ENCODE results near the gene CCL21.

The CCL21 gene

DNA sequence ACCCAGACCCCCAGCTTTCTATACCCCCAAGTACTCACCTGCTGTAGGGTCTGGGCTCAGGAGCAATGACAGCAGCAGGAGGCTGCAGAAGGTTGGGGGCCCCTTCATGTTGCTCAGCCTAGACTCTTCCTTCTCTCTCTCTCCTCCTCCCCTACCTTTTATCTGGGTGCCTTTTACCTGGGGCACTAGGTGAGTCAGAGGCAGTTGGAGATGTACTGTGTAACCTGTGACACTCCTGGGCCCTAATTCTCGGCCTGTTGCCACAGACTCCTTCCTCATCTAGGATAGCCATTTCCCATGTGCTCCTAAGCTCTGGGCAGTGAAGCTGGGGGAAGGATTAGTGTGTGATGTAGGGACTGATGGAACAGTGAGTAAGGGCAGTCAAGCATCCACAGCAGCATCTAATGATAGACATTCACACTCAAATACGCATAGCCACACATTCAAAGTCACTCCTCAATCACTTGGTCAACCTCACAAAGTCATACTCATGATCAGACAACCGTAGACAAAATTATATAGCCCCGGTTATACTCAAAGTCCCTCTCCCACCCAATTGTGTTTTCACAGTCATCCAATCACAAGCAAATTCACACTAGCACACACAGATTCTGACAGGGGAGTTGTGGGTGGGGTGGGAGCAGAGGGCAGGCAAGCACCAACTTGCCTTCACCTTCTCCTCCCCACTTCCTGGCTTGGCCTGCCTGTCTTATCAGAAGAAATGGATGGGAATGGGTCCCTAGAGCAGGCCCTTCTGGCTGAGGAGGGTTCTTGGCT, 47.2 kb downstream of the CCL21 start, which contains the start of gene CCL27:
TSS of gene CCL27 (minus strand) at position 132 of the 777 bp plus-strand sequence. CDS start at position 108, 24 bp downstream.
- DNase-seq (ENCODE audit: low spot score in 2 of 2) (no peak), ATAC-seq (replicated peaks; ENCODE audit: extremely low read depth, poor library complexity, severe bottlenecking) (no peak)
- Mint-ChIP-seq H3K27me3 (no peaks in the 10 kb centered on the region), H3K4me1 (peaks cover 39% of the 10 kb centered on the region), H3K36me3 (ENCODE audit: insufficient read depth) (peaks cover 8% of the 10 kb centered on the region), H3K4me3 (peak within 1 kb of the TSS; percentile 12), H3K27ac (ENCODE audit: low read depth) (peak within 1 kb of the TSS; percentile 88), H3K9me3 (no peaks in the 10 kb centered on the region)

DNA sequence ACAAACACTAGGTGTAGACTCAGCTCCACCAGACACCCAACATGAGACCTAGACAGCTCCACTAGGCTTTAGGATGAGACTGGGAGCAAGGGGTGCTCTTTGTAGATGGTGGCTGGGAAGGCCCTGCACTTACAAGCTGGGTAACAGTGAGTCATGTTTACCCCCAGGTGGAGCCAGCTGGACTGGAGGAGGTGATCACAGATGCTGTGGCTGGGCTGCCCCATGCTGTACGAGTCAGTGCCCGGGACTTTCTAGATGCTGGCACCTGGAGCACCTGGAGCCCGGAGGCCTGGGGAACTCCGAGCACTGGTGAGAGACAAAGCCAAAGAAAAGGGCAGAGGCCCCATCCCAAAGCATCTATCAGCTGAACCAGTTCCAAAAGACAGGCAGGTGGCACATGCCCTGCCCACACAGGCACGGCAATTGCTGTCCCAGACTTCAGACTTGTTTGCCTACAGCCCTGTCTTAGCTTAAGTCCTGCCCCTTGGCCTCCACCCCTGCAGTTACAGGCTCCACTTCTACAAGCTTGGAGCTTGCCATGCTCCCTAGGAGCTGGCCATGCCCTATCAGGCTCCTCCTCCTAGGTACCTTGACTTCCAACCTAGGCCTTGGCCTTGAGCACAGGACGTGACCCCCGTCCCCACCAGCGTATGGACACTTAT, 50.2 kb downstream of the CCL21 start:
- H3K4me1 Mint-ChIP-seq, result peaks cover 24% of the 10 kb centered on the region
- DNase-seq (ENCODE audit: low spot score in 2 of 2), result no peak
- no peak overlapping the region for H3K4me3 Mint-ChIP-seq
- H3K36me3 Mint-ChIP-seq (ENCODE audit: insufficient read depth), result no peaks in the 10 kb centered on the region
- no peaks in the 10 kb centered on the region for H3K9me3 Mint-ChIP-seq
- ATAC-seq (replicated peaks; ENCODE audit: extremely low read depth, poor library complexity, severe bottlenecking), result no peak
- no peaks in the 10 kb centered on the region for H3K27me3 Mint-ChIP-seq
- no peak overlapping the region for H3K27ac Mint-ChIP-seq (ENCODE audit: low read depth)
